WI38 (cell line): ENCODE measurements around the gene CPT1B.

Experiments
- H3K4me3 ChIP-seq: 2 replicates; pipeline ENCODE4 v1.5.1; 2011; ENCODE audit warnings: low read depth, mild to moderate bottlenecking, control low read depth, low read length
- TF ChIP-seq, protein P1 (sequence below): IDR thresholded peaks from 2 replicates; pipeline ENCODE4 v1.5.1; 2012; ENCODE audit warnings: low read depth, mild to moderate bottlenecking, control low read depth, low read length

The CPT1B gene

DNA sequence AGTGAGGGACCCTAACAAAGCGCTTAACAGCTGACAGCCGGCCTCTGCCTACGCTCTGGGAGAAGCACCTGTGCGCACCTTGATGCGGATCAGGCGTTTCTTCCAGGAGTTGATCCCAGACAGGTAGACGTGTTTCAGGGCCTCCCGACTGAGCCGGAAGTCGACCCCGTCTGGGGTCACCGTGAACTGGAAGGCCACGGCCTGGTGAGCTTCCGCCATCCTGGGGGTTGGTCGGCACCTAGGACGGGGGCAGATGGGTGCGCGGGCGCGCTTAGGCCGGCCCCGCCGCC lies 585 bp downstream of the CPT1B start:
- TF ChIP-seq, protein P1, sequence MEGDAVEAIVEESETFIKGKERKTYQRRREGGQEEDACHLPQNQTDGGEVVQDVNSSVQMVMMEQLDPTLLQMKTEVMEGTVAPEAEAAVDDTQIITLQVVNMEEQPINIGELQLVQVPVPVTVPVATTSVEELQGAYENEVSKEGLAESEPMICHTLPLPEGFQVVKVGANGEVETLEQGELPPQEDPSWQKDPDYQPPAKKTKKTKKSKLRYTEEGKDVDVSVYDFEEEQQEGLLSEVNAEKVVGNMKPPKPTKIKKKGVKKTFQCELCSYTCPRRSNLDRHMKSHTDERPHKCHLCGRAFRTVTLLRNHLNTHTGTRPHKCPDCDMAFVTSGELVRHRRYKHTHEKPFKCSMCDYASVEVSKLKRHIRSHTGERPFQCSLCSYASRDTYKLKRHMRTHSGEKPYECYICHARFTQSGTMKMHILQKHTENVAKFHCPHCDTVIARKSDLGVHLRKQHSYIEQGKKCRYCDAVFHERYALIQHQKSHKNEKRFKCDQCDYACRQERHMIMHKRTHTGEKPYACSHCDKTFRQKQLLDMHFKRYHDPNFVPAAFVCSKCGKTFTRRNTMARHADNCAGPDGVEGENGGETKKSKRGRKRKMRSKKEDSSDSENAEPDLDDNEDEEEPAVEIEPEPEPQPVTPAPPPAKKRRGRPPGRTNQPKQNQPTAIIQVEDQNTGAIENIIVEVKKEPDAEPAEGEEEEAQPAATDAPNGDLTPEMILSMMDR, result no peak
- H3K4me3 ChIP-seq, result no peak overlapping the region

DNA sequence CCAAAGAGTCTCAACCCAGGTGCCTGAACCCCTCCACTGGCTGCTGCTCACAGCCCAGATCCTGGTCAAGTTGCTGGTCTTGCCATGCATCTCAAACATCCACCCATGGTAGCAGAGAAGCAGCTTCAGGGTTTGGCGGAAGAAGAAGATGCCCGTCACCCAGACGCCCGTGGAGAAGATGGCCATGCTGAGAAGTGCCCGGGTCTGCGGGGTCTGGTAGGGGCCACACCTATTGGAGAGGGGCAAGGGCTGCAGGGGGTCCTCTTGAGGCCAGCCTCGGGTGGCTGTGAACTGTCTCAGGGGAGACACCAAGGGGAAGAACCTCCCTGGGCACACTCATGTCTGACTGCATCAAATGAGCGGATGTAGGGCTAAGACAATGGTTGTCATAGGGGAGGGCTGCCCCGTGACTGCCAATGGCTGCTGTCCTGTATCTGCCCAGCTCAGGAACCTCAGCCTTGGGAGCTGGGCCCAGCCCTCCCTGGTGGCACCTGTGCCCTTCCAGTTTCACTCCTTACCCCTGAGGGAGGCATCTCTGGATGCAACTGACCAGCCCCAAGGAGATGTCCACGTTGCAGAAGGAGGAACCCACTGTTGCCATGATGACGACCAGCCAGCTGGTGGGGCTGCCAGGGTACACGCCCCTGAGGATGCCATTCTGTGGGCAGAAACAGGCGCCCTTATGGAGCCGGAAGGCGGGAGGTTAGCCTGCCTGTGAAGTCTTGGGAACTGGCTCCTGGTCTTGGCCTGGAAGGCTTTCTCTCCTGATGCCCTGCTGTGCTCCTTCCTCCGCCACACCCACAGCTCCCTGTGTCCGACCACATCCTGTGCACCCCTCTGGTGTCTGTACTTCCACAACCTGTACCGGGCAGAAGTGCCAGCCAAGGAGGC lies 1.2 kb downstream of the CPT1B start:
- TF ChIP-seq, protein P1, result no peak
- H3K4me3 ChIP-seq, result no peak overlapping the region

DNA sequence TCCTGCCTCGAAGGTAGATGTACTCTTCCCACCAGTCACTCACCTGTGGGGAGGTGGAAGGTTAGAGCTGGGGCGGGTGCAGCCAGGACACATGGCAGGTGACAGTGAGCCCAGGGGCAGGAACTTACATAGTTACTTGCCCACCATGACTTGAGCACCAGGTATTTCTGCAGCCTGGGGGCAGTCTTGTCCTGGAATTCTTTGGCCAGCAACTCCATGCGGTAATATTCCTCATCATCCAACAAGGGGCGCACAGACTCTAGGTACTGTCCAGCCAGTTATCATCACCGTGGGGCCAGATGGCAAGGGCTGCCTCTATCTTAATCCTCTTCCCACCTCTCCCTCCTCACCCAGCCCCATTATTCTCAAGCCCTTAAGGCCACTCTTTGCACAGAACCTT lies 2.2 kb downstream of the CPT1B start:
- TF ChIP-seq, protein P1, result no peak
- no peak overlapping the region for H3K4me3 ChIP-seq

DNA sequence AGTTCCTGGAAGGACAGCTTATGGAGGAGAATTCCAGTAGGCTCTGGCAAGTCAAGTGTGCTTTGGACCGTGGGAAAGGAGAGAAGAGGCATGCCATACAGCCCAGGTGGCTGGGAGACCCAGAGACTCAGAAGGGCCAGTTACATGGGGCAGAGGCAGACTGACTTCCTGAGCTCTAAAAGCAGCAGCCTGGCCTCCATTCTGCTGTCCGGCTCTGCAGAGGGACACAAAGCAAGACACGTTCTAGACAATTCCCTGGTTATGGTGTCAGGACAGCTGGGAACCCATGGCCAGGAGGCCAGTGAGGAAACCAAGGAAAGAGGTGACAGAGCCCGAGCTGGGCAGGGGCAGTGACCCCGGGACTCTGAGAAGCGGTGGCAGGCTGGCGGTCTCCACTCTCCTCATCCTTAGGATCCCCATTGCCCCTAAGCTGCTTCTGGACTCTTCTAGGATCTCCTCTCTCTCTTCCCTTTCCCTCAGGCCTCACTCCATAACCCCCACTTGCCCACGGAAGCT lies 2.7 kb downstream of the CPT1B start:
- TF ChIP-seq, protein P1, result no peak
- no peak overlapping the region for H3K4me3 ChIP-seq

DNA sequence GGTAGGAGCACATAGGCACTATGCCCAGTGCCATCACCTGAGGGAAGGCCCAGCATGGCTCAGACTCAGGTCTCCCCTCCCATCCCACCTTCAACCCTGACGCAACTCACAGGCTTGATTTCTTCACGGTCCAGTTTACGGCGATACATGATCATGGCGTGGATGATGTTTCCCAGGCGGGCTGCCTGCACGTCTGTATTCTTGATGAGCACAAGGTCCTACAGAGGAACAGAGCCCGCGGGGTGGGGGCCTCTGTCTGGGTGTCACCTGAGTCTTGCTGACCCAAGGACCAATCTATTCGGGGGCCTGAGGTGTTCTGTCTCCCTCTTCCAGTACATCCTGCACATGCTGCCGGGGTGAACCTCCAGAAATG lies 3.9 kb downstream of the CPT1B start:
- TF ChIP-seq, protein P1, result no peak
- H3K4me3 ChIP-seq, result no peak overlapping the region

DNA sequence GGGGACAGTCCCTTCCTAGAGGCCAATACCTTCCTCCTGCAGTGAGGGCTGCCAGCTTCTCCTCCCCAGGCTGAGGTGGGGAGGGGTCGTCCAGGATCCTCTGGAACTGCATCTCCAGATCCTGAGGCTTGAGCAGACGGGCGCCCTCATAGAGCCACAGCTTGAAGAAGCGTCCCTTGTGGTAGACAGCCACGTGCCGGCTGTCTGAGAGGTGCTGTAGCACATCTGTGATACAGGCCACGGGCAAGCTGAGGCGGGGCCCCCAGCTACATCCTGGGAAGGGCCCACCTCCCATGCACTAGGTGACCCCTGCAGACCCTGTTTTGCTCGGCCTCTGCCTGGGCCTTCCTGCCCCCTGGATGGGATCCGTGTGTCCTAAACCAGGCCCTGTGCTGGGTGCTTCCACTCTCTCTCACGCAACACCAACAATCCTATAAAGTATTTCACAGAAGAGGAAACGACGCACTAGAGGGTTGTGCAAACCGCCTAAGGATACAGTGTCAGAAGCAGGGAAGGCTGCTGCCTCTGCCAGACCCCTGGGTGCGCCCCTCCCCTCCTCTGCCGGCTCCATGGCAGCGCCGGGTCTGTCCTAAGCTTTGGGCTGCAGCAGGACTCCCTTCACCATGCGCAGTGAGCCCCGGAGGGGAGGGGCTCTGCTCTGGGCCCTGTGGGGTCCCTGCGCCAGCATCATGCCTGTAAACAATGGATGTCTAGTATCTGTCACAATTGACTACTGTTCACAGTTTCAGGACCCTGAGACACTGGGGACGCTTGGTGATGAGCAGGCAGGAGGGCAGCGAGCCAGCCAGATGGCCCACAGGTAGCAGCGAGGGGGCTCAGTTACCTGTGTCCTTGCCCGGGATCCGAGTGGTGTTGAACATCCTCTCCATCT lies 4.5 kb downstream of the CPT1B start:
- no peak overlapping the region for H3K4me3 ChIP-seq

More for the DNA sequence above, 4.5 kb downstream of the CPT1B start:
- TF ChIP-seq, protein P1, result no peak
